Effector memory CD4-positive, alpha-beta T cell (primary cell): ENCODE data around the gene FOXI1.

ENCODE experiments used
- DNase-seq, 3 donors: peaks; one replicate each; pipeline ENCODE4 v3.0.0-alpha.2; 2020
- H3K27ac ChIP-seq: 2 replicates; pipeline ENCODE4 v1.7.0; 2013; ENCODE audit warnings: mild to moderate bottlenecking, low read length, moderate library complexity; ENCODE audit not compliant: insufficient read depth, poor library complexity, severe bottlenecking
- H3K27me3 ChIP-seq: replicated peaks from 2 replicates; pipeline ENCODE4 v1.7.0; 2013; ENCODE audit warnings: mild to moderate bottlenecking, low read length; ENCODE audit not compliant: insufficient read depth, control insufficient read depth, poor library complexity, severe bottlenecking
- H3K36me3 ChIP-seq: 2 replicates; pipeline ENCODE4 v1.7.0; 2013; ENCODE audit warnings: mild to moderate bottlenecking, low read length, moderate library complexity; ENCODE audit not compliant: control insufficient read depth, insufficient read depth
- H3K4me1 ChIP-seq: 2 replicates; pipeline ENCODE4 v1.7.0; 2013; ENCODE audit warnings: low read length, mild to moderate bottlenecking; ENCODE audit not compliant: control insufficient read depth, insufficient read depth, poor library complexity, severe bottlenecking
- H3K4me3 ChIP-seq: 2 replicates; pipeline ENCODE4 v1.7.0; 2013; ENCODE audit warnings: low read length, low read depth, mild to moderate bottlenecking; ENCODE audit not compliant: insufficient read depth, poor library complexity, severe bottlenecking
- H3K9me3 ChIP-seq: 2 replicates; pipeline ENCODE4 v1.7.0; 2013; ENCODE audit warnings: mild to moderate bottlenecking, low read length, moderate library complexity; ENCODE audit not compliant: control insufficient read depth

FOXI1 gene

GRCh38 chr5:170120576-170120975 is 14.9 kb downstream of the FOXI1 start:
- Histone ChIP-seq H3K36me3 (no peaks in the 10 kb centered on the region), H3K4me1 (no peaks in the 10 kb centered on the region), H3K27me3 (peaks cover 4% of the 10 kb centered on the region), H3K9me3 (no peaks in the 10 kb centered on the region), H3K4me3 (no peak overlapping the region), H3K27ac (no peak overlapping the region)
- DNase-seq: no peak

- H3K9me3 ChIP-seq: no peaks in the 10 kb centered on the region
These were observed 15.6 kb downstream of the FOXI1 start for GRCh38 chr5:170121321-170121720.

GRCh38 chr5:170126061-170126460 is 20.4 kb downstream of the FOXI1 start:
- Histone ChIP-seq H3K27me3 (peaks cover 4% of the 10 kb centered on the region), H3K4me1 (no peaks in the 10 kb centered on the region), H3K27ac (no peak overlapping the region), H3K4me3 (no peak overlapping the region), H3K9me3 (no peaks in the 10 kb centered on the region), H3K36me3 (no peaks in the 10 kb centered on the region)
- no peak for DNase-seq

More at GRCh38 chr5:170121321-170121720, 15.6 kb downstream of the FOXI1 start:
- Histone ChIP-seq H3K4me1 (no peaks in the 10 kb centered on the region), H3K27me3 (peaks cover 4% of the 10 kb centered on the region), H3K27ac (no peak overlapping the region), H3K4me3 (no peak overlapping the region), H3K36me3 (no peaks in the 10 kb centered on the region)
- DNase-seq: no peak

GRCh38 chr5:170126626-170127025 is 20.9 kb downstream of the FOXI1 start:
- no peak overlapping the region for H3K27ac ChIP-seq
- H3K36me3 ChIP-seq: no peaks in the 10 kb centered on the region
- peaks cover under 1% of the 10 kb centered on the region for H3K27me3 ChIP-seq
- H3K4me1 ChIP-seq: no peaks in the 10 kb centered on the region
- DNase-seq: no peak
- H3K4me3 ChIP-seq: no peak overlapping the region
- H3K9me3 ChIP-seq: no peaks in the 10 kb centered on the region

GRCh38 chr5:170131235-170131634 is 25.5 kb downstream of the FOXI1 start:
- no peaks in the 10 kb centered on the region for H3K36me3 ChIP-seq
- H3K9me3 ChIP-seq: no peaks in the 10 kb centered on the region
- no peak overlapping the region for H3K4me3 ChIP-seq
- DNase-seq: no peak
- H3K27me3 ChIP-seq: peaks cover 6% of the 10 kb centered on the region
- H3K27ac ChIP-seq: no peak overlapping the region
- no peaks in the 10 kb centered on the region for H3K4me1 ChIP-seq

GRCh38 chr5:170132269-170132975 is 26.7 kb downstream of the FOXI1 start:
- no peaks in the 10 kb centered on the region for H3K36me3 ChIP-seq
- no peaks in the 10 kb centered on the region for H3K4me1 ChIP-seq
- no peak overlapping the region for H3K27ac ChIP-seq
- no peak overlapping the region for H3K4me3 ChIP-seq
- H3K9me3 ChIP-seq: no peaks in the 10 kb centered on the region
- DNase-seq: no peak
- peaks cover 6% of the 10 kb centered on the region for H3K27me3 ChIP-seq

GRCh38 chr5:170132976-170133448 is 27.3 kb downstream of the FOXI1 start:
- Histone ChIP-seq H3K4me1 (no peaks in the 10 kb centered on the region), H3K27ac (no peak overlapping the region), H3K36me3 (no peaks in the 10 kb centered on the region)

GRCh38 chr5:170135796-170136490 is 30.2 kb downstream of the FOXI1 start:
- H3K27ac ChIP-seq: no peak overlapping the region
- no peak for DNase-seq

More at GRCh38 chr5:170132976-170133448, 27.3 kb downstream of the FOXI1 start:
- no peaks in the 10 kb centered on the region for H3K9me3 ChIP-seq
- DNase-seq: no peak
- H3K27me3 ChIP-seq: peaks cover 6% of the 10 kb centered on the region
- no peak overlapping the region for H3K4me3 ChIP-seq

GRCh38 chr5:170136506-170136905 is 30.8 kb downstream of the FOXI1 start:
- no peak overlapping the region for H3K4me3 ChIP-seq
- H3K36me3 ChIP-seq: no peaks in the 10 kb centered on the region
- no peaks in the 10 kb centered on the region for H3K4me1 ChIP-seq
- peaks cover 6% of the 10 kb centered on the region for H3K27me3 ChIP-seq
- H3K27ac ChIP-seq: no peak overlapping the region
- no peak for DNase-seq
- no peaks in the 10 kb centered on the region for H3K9me3 ChIP-seq

More at GRCh38 chr5:170135796-170136490, 30.2 kb downstream of the FOXI1 start:
- Histone ChIP-seq H3K27me3 (peaks cover 6% of the 10 kb centered on the region), H3K9me3 (no peaks in the 10 kb centered on the region), H3K36me3 (no peaks in the 10 kb centered on the region), H3K4me1 (no peaks in the 10 kb centered on the region), H3K4me3 (no peak overlapping the region)

- Histone ChIP-seq H3K4me3 (no peak overlapping the region), H3K27ac (no peak overlapping the region), H3K36me3 (no peaks in the 10 kb centered on the region), H3K9me3 (no peaks in the 10 kb centered on the region), H3K4me1 (no peaks in the 10 kb centered on the region), H3K27me3 (peaks cover 6% of the 10 kb centered on the region)
- DNase-seq: no peak
These were observed 32.1 kb downstream of the FOXI1 start for GRCh38 chr5:170137694-170138214.
